GM18867 (cell line): ENCODE results near the gene BCL11B.

Source experiments
- ATAC-seq: cut with Tn5 transposase; IDR thresholded peaks from one replicate; pipeline ENCODE4 v1.9.1; 2021; ENCODE audit warnings: mild to moderate bottlenecking, moderate library complexity; ENCODE audit not compliant: unreplicated experiment

Gene BCL11B

DNA sequence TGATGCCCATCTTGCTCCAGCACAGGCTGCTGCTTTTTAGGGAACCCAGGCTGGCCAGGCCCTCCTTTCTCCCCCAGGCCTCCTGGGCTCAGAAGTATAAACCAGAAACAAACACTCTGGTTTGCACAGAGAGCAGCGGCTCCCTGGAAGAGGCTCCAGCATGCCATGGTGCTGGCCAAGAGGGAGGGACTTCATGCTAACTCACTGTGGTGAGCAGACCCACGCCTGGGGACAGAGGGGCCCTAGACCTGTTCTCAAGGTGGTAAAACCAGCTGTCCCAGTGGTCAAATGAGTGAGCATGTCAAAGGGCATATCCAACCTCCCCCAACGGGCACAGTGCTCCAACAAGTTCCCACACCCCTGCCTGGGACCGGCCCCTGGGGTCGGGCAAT lies 15.5 kb downstream of the BCL11B start:
- ATAC-seq, result no peak

DNA sequence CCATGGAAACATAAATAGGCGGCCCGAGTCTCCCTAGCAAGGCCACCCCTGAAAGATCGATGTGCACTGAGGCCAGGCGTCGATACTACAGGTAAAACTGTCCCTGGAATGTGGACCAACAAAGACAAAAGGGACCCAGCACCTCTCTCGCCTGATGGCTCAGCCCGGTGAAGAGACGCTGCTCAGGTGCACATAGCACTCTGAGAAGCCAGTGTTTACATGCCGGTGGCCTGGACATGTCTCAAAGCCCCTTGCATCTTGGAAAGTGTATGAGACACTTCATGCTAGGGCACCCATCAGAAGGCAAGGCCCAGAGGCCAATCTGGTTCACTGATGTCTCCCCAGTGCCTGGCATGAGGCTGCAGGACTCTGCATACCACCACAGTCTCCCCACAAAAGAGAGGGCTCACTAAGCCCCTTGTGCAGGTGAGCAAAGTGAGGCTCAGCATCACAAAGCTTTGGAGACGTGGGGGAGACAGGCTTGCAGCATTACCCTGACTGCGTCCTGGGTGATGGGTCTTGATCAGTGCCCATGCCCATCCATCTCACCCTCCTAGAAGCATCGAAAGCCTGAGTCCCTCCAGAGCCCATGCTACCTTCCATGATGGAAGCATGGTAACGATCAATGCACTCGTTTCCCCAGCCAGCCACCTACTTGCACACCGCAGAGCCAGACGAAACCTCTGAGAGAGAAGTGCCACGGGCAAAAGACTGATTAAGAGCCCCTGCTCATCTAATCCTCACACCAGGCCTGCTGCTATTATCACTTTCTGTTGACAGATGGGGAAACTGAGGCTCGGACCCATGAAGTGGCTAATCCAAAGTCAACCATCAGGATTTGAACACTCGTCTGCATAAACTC lies 16.1 kb downstream of the BCL11B start:
- ATAC-seq, result no peak

DNA sequence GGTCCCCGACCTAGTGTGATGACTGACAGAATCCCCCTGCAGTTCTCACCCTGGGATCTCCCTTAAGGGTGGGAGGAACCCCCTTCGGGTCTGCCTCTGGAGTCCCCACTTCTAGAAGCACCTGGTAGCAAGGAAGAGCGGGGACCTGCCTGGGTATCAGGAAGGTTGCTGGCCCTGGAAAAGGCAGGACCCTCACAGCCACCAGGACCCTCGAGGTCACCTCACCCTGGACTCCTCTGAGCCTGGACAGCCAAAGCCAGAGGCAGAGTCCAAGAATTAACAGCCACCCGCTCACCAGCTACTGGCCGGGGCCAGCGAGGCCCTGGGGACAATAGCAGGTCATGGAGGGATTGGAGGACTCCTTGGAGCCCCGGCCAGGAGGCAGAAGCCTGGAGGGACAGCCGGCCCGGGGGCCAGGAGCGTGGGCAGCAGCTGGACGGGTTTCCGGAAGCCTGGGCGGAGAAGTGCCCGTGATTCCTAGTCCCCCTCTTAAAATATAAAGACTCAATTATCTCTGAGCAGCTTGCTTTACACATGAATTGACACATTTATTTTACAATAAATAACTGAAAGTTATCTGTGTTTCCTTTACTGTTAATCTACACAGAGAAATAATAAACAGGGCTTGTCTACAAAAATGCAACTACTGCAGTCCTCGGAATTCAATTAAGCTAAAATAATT lies 17.5 kb downstream of the BCL11B start:
- no peak for ATAC-seq

DNA sequence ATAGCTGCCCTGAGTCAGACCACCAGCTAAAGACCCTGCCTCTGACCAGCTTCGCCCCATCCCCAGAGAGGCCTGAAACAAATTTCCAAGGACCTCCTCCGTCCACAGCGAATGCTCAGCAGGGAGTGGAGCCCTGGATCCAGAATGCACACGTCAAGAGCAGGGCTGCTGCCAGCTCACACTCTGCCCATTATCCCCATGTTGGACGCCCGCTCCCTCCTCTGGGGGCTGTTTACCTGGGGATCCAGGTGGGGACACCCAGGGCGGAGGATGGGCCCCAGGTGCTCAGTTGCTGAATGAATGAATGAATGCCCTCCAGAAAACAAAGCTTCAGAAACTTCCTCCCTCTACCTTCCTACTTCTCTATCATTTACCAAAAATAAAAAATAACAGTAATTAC lies 18.1 kb downstream of the BCL11B start:
- ATAC-seq, result no peak

DNA sequence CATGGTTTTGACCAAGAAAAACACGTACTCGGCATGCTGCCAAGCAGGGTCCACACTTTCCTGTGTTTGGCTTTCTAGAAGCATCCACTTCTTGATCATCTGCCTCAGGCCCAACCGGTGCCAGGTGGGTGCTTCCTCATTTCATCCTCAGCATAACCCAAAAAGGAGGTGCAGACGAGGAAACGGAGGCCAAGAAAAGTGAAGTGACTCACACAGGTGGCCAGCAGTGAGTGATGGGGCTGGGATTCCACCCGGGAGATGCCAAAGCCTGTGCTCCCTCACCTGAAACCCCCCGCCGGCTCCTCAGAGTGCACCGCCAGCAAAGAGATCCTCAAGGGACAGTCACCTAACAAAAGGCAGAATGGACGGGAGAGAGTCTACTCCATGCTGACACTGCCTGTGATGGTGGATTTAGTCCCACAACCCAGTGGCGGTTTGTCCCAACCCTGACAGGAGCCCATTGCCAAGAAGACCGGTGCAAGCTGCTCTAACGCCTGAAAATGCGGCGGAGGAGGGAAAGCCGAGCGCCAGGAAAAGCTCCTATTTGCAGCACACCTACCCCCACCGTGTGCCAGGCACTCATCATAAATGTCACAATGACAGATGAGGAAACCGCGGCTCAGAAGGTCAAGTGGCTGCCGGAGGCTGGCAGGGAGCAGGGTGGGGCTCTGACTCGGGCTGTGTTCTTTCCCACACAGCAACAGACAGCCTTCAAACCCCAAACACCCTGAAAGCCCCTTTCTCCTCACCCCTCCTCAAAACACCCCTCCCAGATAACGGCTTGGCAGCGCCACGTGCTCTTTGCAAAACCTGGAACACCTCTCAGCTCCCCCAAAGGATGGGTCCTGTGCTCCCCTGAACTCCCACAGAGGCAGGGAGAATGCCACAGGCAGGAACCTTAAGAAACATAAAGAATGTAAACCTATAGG lies 18.8 kb downstream of the BCL11B start:
- no peak for ATAC-seq

DNA sequence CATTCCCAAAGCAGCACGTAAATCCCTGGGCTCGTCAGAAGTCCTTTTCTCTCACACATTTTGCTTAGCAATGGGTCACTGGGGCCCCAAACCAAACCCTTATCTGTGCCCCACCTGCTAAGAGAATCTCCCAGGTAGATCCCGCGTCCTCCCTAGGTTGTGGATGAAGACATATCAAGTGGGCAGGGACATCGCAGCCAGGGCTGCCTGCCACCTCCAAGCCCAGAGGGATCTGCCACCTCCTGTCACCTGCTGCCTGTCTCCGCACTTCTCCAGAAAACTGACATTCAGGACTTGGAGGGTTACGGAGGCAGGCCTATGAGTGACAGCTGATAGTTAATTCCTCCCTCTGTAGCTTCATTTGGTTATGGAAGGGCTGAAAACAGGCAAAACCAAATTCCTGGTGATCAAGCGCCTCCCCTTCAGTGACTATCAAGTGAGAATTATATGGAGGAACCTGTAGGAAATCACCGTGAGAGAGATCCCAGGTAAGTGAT lies 19.5 kb downstream of the BCL11B start:
- no peak for ATAC-seq

DNA sequence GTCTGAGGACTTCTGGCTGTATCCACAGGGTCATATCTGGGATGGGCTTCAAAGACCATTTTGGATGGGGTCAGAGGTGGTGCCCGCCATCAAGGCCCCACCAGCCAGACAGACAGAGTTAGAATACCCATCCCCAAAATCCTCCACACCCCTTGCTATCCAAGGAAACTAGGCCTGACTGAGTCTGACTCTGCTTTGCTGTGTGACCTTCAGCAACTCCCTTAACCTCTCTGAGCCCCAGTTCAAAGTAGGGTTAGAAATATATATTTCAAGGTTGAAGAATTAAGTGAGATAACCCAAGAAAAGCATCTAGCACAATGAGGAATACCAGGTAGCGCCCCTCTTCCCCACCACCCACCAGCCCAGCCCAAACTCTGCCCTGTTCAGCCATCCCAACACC lies 20.3 kb downstream of the BCL11B start:
- no peak for ATAC-seq

DNA sequence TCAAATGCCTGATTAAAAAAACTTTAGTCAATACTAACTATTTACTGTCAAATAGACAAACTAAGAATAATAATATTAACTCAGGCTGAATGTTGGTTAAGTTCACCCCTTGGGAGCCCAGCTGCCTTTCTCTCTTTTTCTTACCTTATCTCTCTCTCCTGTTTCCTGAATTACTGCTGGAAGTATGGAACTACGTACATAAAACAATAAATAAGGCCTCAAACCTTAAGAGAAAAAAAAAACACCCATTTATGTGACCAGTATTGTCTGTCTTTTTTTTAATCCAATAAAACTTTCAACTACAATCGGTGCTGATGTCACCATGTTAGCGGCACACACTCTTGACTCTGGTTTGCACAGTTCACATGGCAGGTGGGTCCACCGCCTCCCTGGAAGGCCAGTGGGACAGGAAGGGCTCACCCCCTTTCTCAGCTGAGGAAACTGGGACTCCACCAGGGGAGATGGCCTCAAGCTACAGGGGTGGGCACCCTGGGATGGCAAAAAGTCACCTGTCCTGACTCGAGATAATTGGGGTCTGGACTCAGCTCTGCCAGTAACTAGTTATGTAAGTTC lies 21.3 kb downstream of the BCL11B start:
- ATAC-seq, result no peak

DNA sequence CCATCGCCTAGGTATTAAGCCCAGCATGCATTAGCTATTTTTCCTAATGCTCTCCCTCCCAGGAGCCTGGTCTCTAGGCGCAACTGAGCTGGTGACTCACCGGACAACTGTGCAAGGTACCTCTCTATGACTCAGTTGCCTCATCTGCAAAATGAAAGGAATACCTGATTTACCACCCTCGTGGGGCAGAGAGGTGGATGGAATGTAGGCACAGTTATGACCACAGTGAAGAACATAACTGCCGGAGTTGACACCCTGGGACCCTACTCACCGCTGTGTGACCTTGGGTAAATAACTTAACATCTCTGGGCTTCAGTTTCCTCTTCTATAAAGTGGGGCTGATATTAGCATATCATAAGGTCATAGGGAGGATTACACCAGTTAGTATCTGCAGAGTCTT lies 22.6 kb downstream of the BCL11B start:
- ATAC-seq, result no peak

DNA sequence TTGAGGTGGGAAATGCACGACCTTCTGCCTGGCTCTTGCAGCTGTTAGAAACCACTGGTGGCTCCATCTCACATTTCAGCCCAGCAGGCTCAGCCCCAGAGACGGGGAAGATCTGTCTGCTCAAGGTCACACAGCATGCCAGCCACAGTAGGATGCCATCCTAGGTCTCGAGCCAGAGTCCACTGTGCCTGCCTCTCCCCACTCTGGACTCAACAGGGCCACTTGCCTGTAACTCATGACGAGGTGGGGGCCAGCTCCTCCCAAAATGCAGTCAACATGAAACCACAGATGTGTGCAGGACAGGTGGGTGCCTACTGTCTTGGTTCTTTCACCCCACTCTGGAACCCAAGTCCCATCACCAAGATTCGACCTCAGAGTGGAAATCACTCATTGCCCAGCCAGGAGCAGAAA lies 23.2 kb downstream of the BCL11B start:
- no peak for ATAC-seq

DNA sequence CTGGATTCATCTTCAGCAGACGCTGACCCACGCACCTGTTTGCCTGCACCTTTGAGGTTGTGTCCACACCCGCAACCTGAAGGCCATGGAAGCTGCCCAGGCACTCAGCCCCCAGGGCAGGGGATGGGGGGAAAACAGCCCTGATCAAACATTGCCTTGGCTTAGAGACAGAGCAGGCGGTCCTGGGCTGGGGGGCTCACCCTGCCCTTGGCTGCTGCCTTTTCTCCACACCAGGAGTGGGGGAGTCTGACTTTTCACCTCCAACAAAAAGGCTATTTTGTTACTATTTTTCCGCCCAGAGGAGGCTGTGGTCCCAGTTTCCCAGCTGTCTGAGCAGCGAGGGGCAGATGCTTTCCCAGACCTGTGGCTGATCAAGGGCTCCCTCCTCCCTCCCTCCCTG lies 24.2 kb downstream of the BCL11B start:
- no peak for ATAC-seq

DNA sequence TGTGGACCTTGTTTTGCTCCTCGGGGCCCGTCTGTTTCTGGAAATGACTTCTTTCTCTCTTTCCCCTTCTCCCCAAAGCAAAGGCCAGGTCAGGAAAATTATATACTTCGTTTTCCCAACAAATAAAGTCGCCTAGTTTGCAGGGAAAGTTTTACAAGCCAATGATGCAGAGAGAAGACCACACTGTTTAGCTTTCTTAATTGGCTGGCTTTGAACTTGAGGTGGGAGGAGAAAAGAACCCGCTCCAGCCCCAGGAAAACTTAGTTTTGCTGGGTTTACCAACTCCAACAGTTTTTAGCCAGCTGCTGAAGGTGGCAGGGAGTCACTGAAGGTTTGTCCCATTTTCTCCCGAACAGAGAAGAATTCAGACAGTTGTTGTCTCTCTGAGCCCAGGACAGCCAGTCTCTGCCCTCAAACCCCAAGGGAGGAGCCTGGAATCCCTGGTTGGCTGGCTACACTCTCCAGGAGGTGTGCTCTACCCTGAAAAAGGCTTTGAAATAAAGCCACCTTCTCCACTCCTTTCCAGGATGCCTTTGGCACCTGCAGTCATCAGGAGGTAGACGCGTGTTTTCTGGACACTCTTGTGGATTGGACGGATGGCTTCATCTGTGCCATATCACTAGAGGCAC lies 24.8 kb downstream of the BCL11B start:
- no peak for ATAC-seq

DNA sequence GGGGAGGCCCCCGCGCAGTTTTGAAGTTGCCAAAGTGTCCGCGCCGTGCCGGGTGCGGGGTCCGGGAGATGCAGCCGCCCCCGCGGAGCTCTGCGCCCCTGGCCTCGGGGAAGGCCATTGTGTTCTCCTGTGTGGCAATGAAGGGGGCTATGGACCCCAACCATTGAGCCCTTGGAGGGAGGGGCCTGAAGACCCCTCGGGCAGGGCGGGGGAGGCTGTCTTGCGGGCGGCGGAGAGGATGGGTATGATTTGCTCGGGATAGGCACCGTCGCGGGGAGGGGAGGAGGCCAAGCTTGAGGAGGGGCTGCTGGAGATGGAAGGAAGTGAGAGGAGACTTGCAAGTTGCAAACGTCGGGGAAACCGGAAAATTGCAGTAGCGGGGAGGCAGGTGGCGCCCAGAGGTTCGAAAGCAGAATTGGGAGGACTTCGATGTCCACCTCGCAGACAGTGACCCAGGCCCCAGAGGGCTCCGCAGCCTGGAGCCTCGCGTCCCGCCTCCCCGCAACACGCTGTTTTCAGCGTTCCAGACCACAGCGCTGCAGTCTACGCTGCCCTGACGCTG lies 25.4 kb downstream of the BCL11B start:
- no peak for ATAC-seq

DNA sequence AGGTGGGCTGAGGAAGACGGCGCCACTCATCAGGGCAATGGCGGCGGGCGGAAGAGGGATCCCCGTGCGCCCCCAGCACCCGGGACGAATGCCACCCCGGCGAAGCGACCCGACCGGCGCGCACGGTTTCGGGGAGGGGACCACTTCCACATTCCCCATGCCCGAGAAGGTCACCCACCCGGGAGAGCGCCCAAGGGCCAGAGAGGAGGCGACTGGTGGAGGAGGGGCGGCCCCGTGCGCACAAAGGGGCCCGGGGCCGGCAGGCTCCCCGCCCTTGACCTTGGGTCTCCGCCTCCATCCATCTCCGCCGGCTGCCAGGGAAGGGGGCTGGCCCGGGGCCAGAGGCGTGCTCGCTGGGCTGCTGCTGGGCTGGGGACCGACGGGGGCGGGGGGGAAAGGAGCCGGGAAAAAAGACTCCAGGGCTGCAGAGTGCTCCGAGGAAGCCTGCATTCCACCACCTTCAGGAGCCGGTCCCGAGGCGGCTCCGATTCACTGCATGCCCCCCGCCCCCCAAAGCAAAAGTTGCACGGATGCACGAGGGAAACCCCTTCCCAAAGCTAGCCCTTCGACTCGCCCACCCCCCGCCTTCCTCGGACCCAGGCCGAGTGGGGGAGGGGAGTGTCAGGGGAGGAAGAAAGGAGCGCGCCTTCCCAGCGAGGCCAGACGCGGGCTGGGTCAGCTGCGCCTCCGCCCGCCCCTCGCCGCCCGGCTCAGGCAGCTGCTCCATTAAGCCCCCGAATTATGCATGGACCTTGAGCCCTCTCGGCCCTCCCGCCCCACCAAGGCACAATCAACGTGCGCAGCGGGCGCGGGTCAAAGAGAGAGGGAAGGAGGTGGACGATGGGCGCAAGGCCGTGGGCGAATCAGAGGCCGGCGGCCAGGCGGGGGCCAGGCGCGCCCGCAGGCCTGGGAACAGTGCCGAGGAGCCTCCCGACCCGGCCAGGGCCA lies 26.2 kb downstream of the BCL11B start:
- no peak for ATAC-seq

DNA sequence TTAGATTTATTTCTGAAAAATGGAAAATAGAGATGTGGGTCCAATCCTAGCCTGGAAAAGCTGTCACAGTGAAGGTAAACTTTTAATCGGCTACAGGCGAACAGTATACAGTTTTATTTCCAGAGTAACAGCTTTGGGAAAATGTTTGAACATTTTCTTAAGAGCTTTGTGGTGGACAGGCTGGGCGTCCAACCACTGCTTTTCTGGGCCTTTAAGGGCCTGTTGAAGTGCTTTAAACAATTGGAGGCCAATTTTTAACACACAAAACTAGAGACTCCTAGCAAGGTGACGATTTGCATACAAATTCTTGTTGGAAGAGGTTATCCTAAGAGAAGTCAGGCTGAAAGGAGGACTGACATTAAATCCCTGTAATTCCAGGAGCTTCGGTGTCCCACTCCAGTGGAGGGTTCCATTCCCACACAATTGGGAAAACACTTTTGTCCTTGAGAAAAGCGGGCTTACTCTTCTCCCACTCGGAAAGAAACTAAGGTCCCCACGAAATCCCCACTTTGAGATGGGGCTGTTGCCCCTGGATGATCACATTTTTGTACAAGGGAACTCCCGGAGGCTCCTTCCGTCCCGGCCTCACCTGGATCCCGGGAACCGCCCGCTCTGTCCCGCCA lies 26.9 kb downstream of the BCL11B start:
- no peak for ATAC-seq

DNA sequence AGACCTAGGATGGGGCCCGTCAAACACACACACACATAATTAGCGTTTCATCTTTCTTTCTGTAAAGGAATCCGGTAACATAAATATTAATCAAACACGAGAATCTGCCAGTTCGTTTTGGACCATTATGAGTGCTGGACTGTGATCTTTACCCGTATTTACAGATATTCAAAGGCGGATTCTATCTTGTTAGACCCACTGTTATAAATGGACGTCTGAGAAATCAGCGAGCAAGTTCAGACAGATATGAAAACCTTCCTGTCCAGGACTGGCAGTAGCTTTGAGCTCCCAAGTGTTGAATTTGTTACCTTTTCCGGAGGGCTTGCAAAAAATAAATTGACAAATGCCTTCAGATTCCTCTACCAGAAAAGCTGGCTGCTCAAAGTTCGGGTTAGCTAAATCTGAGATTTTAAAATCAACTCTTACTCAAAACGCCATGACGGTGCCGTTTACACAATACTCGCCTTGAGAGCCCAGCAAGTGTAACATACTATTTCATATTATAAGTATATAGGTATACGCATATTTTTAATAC lies 27.6 kb downstream of the BCL11B start:
- ATAC-seq, result no peak

DNA sequence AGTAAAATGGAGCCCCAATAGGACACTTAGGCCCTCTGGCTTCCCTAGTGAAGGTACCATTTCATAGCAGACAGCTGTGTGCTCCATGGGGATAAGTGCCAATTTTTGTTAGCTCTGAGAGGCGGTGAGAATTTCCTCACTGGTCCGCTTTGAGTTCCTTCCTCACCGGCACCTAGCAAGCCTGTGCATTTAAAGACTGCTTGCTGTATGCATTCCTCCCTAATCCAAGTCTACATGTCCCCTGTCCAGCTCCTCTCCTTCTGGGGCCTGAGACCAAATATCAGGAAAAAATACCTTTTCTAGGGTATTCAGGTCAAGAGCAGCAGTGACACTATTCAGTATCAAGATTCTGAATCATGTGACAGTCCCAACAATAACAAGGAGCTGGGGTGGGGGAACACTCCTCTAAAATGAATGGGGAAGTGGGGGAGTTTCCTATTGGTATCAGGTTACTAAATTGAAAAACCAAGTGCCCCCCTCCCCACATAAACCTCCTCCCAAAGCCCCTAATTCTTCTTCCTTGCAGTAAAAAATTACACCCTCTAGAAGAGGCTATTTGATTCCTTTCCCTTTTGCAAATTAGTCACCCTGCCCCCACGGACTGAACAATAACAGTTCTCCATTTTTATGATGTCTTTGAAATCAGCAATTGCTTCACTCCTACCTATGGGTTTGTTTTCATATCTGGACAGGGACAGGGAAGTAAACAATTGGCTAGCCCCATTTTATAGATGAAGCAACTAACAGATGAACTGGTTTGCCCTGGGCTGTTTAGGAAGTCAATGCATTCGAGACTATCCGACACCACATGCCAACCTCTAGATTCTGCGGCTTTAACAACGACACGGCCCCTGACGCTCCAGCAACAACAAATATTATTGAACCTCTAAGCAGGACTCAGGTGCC lies 28.9 kb downstream of the BCL11B start:
- no peak for ATAC-seq
